Dermis blood vessel endothelial cell (primary cell): ENCODE data around the gene TFEB. TPM values are rescaled to one million over a fixed set of nuclear protein-coding genes. Genes with fewer than 3 reads are reported as not detected.
"Not testable (repeated sequence)": the region's sequence is repeated elsewhere in the genome, so short reads cannot be mapped to it uniquely, and the experiment has no call there.

Experiments used
- DNase-seq: peaks from one replicate; pipeline ENCODE4 v3.0.0; 2010
- total RNA-seq: library from RNA; depleted of rRNA; stranded (reverse); fragments of >200 nt; gene quantifications from 2 replicates; pipeline ENCODE4 v1.2.3, GENCODE V29; 2014

Gene TFEB
- total RNA-seq: 5.7 and 6.5 TPM in 2 replicates

DNA sequence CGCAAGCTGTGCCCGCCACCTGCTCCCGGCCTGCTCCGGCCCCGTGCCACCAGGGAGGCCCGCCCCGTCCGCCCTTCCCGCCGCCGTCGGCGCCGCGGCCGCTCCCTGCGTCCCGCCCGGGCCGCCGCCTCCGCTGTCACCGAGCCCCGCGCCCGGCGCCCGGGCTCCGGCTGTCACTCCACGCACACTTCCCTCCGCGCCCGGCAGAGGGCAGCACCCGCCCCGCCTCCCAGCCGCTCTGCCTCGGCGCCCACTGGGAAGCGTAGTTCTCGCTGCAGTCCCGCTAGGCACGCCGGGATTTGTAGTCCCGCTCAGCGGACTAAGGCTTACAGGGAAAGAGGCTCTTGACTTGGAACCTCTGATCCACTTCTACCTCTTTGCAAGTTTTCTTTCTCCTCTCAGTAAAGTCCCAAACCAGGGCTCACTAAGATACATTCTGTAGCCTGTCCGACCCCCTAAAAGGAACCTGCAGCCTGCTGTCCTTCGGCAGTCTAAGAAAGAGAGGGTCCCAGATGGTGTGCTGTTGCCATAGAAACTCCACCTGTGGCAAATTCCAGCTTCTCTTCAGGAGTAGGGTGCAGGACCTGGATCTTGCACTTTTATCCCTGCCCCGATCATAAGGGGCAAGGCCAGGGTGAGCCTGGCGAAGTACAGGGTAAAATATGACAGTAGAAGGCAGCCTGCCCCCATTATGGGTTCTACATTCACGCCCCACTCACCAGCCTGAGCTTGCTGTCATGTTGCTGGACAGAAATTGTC lies at the start of gene TFEB:
Gene TFEB (minus strand): TSS at position 182 of the 759 bp plus-strand sequence. CDS start 44,395 bp downstream, outside the sequence.
- peak; percentile 93 for DNase-seq

DNA sequence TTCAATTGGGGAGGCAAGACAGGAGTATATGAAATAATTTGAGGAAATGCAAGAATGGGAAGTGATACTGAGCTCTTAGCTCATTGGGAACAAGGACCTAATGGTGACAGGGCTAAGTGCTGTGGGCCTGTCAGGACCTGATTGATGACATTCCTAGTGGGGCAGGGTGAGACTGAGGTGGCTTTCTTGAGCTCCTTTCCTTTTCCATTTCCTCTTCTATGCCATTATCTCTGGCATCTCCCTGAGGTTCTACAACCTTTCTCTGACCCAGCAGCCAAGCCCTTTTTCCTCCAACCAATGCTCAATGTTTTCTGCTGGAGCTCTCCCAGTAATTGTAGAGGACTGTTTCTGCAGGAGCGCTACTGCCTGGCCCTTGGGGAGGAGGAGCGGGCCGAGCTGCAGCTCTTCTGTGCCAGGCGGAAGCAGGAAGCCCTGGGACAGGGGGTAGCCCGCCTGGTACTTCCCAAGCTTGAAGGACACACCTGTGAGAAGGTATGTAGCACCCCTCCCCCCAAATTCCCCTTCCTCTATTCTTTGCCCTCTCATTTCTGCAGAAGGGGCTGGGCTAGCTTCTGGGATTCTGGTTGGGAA lies 49.3 kb upstream of the TFEB start:
- no peak for DNase-seq

DNA sequence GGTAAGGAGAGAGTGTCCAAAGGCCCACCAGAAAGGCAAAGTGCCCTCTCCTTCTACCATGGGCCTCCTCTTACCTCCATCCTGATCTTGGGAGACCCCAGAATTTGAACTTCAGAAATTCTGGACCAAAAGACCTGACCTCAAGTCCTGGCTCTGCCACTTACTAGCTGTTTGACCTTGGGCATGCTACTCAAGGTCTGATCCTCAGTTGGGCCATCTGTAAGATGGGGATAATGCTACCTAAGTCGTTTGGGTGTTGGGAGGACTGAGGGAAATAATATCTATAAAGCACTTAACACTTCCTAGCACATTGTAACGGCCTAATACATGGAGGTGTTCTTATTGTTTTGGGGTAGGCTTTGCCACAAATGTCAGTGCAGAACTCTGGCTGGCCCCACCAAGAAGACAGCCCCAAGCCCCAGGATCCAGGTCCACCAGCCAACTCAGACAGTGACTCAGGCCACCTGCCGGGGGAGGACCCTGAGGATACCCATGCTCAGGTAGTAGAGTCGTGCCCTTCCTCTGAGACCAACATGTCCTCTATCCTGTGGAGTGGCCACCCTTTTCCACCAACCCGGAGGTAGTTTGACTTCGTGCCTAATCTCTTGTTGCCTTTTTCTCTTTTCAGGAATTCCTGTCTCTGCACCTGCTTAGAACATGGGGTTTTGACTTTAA lies 47.8 kb upstream of the TFEB start:
- DNase-seq: no peak

DNA sequence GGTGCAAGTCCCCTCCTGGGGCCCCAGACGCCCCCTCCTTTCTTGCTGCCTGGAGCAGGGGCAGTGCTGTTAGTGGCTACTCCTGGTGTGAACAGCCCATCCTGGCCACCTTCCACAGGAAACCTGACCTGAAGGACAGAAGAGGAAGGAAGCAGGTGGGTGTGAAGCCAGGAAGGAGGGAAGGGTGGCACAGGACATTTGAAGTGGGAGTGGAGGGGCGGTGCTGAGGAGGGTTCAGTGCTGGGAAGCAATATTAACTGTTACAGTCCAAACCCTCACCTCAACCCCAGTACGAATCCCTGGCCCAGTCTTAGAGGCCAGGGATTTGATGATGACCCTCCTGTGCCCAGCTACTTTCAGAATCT lies 45.9 kb upstream of the TFEB start:
- DNase-seq: peak; percentile 23

DNA sequence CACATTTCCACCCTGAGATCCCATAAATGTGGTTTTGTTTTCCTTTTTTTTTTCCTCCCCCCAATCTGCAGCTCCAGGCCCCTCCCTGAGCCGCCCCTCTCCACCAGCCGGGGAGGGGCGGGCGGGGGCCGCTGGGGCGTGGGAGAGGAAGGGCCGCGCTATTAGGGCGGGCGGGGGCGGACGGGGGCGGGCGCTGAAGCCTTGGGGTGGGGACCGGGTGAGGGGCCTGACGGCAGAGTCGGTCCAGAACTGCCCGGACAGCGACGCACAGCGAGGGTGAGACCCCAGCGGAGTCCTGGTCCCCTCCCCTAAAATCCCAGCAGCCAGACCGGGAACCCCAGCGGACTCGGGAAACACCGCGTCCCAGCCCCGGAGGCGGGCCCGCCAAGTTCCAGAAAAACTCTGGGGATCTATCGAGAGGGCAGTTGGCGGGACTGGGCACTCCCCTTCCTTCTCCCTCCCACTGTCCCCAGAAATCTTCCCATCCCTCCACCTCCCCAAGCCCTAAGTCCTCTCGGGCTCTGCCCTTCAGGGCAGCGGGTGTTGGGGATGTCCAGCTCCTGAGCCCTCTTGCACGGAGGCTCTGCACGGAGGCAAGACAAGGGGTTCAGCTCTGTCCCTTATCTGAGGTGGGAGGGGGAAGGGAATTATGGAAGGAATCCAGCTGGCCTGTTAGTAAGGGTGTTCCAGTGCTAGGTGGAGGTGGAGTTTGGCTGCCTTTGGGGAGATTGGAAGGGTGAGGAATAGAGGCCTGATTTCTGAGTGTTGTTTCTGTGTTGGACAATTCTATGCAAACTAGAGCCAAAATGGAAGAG lies 45.4 kb upstream of the TFEB start, which contains the start of gene PRICKLE4:
Gene PRICKLE4 (plus strand): TSS at position 232 of the 815 bp plus-strand sequence. CDS start 2,692 bp downstream, outside the sequence.
- peak; percentile 45 for DNase-seq

DNA sequence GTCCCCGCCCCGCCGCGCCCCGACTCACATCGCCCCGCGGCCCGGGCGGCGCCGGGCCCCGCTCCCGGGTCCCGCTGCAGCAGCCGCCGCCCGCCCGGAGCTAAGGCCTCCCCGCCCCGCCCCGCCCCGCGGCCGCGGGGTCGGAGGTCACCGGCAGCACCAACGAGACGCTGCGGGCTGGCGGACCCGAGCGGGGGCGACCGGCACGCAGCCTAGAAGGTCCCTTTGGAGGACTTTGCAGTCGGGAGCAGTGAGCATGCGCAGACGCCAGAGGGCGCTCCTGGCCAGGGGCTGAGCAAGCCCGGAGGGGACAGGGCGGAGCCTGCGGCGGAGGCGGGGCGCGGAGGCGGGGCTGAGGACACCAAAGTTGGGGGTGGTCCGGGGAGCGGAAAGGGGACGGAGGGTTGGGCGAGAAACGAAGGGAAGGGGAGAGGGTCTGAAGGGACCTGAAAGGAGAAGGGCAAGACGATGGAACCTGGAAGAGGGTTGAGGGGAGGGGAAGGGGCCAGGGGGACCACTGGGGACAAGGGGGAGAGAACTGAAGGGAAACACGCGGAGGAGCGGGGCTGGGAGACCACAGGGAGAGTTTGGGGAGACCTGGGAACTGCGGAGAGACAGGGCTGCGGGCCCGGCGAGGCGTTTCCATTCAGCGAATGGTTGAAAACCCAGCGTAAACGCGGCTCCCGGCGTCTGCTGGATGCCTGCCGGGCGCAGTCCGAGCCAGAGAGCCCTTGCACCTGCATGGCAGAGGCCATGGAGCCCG lies 44.6 kb upstream of the TFEB start, which contains the start of gene FRS3:
Gene FRS3 (minus strand): TSS at position 113 of the 763 bp plus-strand sequence. CDS start 2,913 bp downstream, outside the sequence.
- DNase-seq: peak; percentile 98

DNA sequence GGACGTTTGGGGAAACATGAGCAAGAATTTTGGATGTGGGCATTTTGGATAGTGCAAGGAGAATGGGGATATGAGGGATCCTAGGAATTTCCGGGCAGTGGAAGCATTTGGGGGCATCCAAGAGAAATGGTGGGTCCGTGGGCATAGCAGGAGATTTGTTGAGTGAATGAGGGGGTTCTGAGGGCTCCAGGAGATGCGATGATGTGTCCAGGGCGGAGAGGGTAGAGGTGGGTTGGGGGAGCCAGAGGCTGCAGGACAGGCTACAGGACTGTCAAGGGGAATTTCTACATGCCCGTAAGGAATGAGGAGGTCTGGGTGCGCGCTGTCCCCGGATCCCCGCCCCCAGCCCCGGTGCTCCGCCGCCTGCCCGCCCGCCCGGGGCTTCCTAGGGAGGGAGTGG lies 43.9 kb upstream of the TFEB start:
- peak; percentile 14 for DNase-seq

DNA sequence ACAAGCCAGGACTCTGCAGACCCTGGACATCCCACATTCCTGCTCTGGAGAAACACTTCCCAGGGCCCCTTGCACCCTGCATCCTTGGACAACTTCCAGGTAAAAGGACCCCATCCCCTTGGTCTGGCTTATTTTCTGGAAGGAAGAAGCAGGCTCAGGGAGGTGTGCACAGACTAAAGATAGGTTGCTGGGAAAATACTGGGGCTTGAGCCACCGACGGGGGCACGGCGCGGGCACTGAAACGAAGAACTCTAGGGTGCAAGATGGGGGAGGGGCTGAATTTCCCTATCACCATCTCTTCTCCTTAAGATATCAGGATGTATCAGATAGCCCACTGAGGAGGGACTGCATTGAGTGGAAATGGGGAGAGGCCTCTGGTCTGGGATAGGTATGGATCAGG lies 43.5 kb upstream of the TFEB start:
- DNase-seq: no peak

DNA sequence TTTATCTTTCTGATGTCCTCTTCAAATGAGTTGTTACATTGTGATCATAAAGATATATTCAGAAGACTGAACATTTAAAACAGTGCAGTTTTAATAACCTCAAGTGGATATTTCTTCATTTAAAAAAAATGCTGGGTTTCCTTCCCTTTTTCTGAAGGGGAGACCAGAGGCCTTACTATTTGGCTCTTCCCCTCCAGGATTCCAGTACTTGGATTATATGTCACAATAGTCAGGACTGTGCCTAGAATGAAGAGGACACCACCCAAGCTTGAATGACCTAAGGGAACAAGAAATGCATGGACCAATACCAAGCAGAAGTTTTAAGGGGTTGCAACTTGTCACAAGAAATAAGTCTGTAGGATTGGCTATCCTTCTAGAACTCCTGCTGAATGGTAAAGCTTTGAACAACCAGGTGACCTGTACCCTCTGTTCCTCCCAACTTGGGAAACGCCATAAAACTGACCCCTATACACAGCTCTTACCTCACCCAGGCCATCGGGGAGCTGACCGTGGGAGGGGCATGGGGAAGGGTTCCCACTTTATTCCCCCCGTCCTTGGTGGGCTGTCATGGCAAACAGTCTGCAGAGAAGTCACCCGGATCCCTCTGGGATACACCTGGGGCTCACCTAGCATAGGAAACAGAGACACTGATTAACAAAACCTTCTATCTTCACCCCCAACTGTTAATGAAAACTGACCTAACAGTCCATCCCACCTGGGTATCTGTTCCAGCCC lies 42.3 kb upstream of the TFEB start:
- no peak for DNase-seq

DNA sequence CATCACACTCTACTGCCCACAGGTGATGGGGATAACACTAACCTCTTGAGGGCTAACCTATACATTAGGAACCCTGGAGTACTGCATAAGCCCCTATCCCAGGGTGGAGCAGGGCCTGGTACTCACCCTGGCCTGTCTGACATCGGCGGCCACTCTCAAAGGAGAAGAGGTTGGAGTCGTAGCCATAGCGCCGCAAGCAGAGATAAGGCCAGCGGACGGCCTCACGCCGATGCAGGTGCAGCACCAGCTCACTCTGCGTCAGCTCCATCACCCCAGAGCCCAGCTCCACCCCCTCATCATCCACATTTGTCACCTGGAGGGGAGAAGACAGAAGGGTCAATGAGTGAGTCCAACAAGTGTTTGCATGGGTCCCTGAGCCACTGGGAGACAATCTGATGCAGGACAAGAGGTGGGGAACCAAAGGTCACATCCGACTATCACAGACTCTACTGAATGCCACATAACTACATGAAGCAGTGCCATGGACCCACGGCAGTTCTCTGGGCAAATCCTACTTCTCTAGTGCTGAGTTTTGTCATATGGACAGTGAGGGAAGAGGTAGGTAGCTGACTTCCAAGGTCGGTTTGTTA lies 40.0 kb upstream of the TFEB start:
- DNase-seq: no peak

DNA sequence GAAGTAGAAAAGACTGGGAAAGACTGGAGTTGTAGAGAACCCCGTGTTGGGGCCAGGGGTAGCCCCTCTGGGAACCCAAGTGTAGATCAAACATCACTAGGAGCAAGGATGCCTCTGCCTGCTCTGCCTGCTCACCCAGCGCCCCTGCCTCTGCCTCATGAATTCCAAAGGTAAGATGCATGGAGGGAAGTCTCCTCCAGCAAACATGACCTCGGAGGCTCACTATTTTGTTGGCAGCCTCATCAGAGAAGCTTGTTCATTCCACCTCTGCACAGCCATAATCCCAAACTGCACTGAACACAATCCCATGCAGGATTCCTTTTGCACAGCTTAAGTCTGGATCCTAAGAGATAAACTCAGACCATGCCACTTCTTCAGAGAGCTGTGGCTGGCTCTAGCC lies 39.4 kb upstream of the TFEB start:
- DNase-seq: no peak

DNA sequence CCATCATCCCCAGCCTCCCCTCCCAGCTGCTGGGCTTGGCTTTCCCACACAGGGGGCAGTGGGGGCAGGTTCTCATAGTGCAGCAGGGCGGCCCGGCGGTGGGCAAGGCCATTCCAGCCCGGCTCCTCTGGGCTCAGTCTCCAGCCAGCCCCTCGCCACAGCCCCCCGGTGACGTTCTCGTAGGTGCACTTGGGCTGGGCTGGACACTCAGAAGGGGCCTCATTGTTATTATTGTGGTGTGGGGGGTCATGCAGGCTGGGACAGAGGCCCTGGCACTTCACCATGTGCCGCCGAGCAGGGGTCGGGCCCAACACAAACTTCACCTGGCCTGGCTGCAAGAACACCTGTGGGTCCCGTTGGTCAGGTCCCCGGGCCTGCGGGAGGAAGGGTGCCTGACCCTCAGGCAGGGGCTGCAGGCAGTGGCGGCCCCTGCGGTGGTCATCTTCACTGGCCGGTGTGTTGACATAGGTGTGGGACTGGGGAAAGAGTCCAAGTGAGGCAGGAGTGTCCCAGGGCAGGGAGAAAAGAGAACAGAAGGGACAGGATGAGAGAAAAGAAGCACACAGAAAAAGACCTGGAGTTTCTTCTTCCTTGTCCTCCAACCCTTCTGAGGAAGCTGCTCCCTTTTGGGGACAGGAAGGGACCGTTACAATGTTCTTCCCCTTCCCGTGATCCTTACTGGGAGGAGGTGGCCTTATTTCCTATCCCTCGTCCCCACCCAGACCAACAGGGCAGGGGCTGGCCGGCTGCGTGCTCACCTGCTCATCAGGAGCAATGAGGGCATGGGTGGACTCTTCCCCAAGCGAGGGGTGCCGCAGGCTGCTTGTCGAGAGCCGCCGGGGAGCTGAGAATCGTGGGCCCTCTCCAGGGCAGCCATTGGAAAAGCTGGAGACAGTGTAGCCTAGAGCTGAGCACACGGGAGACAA lies 35.9 kb upstream of the TFEB start:
- DNase-seq: no peak

DNA sequence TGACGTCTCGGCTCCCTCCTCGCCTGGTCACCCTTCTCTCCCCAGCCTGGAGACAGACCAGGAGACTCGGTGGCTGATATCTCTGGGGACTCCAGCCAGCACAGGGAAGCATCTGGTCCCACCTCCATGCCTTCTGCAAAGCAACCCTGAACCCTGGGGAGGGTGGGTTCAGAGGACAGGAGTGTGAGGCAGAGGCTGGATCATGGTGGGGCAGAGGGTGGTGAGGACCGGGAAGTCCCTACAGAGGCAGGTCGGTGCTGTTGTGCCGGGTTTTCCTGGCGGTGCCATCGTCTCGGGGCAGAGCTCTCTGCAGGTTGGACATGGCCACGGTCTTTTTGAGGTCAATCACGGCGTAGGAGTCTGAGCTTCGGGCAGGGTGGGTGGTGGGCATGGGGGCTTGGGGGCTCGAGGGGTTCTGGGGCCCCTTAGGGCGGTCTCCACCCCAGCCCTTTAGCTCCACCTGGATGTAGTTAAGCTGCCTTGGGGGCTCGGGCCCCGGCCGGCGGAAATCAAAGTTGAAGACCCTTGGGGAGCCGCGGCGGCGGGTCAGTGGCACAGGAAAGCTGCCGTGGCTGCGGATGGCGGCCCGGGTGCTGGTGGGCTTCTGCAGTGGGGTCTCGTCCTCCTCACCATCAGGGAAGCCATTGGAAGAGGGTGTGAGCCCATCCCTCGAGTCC lies 35.1 kb upstream of the TFEB start:
- no peak for DNase-seq

DNA sequence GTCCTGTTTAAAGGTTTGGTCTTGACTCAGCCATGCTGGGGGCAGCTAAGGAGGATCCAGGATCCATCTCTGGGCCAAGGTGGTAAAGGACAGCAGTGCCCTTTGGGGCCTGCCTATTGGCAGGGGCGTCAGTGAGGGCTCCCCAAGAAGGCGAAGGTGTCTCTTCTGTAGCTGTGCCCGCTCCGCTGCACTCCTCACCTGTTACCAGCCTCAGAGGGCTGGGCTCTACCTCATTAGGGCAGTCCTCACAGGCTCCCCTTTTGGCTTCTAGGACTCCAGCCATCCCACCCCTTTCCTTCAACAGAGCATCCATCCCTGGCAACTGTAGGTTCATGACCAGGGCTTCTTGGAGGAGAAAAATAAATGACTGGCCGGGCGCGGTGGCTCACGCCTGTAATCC lies 34.0 kb upstream of the TFEB start:
- DNase-seq: no peak

DNA sequence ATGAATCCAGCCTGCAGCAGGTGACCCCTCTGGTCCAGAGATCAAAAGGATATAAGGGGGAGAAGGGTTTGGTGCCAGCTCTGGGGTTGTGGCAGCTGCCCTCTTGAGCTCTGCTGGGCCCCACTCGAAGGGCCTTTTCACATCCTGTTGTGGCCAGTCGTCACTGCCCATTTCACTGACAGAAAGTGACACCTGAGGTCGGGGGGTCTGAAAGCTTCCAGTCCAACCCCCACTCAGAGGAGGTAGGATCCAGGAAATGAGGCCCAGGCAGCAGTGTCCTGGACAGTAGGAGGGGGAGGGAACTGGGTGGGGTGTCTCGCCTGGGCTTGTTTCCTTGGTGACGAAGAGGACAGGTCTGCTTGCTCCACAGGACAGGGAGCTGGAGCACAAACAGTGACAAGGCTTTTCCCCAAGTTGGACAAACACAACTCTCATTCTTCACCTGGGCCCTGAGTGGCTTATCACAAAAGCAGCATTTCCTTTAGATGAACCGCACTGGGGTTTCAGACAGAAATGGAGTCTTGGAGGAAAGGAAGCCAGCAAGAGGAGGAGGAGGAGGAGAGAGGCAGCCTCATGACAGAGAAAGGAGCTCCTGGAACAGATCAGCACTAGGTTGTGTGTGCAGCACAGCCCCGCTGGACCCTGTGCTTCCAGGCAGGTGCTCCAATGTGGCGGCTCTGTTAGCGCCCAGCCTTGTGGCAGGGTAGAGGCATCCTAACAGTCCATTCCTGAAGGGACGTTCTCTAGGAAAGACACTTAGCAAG lies 33.3 kb upstream of the TFEB start:
- DNase-seq: no peak

DNA sequence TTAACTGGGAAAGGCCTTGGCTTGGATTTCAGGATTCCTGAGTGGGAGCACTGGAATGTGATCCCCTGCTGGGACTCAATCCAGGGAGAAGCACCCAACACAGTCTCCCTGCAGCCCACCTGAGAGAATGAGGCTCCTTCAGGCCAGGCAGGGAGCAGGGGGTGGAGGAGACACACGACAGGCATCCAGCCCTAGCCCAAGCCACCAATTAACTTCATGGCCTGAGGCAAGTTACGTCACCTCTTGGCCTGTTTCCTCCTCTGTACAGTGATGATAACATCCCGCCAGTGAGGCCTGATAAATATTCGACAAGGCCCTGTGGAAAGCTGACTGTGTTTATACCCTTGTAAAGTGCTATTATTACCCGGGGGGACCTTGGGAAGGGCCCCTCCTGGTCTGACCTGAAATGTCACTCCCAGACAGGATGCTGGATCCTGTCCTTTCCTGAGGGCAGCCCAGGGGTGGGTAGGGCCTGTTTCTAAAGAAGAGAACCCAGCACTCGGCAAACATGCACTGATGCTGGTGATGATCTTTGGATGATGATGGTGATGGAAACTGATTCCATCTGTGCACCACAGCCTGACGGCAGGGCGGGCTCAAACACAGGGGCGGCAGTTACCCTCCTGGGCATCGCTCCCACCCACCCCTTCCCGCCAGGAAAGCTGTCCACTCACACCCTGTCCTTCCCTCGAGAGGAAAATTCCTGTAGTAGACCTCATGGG lies 31.9 kb upstream of the TFEB start:
- peak; percentile 65 for DNase-seq

DNA sequence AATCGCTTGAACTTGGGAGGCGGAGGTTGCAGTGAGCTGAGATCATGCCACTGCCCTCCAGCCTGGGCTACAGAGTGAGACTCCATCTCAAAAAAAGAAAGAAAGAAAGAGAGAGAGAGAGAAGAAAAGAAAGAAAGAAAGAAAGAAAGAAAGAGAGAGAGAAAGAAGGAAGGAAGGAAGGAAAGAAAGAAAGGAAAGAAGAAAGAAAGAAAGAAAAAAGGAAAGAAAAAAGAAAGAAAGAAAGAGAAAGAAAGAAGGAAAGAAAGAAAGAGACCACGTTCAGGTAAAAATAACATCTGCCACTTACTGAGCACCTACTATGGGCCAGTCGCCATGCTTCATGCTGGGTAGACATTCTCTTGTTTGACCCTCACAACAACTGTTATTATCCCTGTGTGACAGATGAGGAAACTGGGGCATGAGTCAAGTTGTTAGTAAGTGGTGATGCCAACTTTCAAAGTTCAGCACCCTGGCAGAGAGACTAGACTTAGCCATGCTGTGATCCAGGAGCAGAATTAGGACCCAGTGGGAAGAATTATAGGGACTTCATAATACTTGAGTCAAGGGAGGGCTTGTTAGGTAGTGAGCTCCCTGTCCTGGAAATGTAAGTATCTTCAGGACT lies 30.7 kb upstream of the TFEB start:
- DNase-seq: not testable (repeated sequence)
